ENCODE measurements around the gene NDP. TPM values are rescaled to one million over a fixed set of nuclear protein-coding genes. Genes with fewer than 3 reads are reported as not detected.

The NDP gene
- total RNA-seq, 1 experiment from 2014 or later = not detected

DNA sequence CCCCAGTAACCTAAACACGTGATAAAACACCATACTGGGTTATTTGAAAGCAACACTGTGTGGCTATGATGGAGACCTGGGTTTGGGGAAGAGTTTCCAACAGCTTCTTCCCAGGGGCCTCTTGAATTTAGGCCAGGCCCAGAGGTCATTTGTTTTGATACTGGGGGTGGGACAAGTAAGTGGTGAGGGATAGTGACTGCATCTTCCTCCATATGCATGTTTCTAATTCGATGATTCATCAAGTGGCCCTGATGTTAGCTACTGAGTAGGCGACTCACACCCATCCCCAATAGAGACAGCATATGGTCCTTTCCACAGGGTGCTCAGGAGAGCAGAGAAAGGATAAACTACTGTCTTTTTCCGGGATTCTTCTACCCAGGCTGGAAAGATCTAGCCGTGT lies 2.7 kb downstream of the NDP start:
- no peak for DNase-seq (ENCODE audit: low read depth, low spot score)
- ATAC-seq = peak; percentile 34; the same call in 1 of the 2 replicates
- Histone ChIP-seq H4K20me1 (ENCODE audit: insufficient read depth) (no peaks in the 10 kb centered on the region), H3K4me1 (ENCODE audit: control insufficient read depth in 1 of 2, insufficient read depth in 2 of 2, low read length in 2 of 2) (peaks cover 0 to 16% of the 10 kb centered on the region in 2 experiments; a peak in 2 of 4 replicates), H2AFZ (ENCODE audit: low read depth, low read length, poor library complexity, severe bottlenecking) (no peak overlapping the region), H3K4me3 (replicated peaks in 1 of 2; ENCODE audit: low read depth in 1 of 2, low read length in 2 of 2) (no peak overlapping the region), H3K79me2 (ENCODE audit: insufficient read depth, low read length) (no peaks in the 10 kb centered on the region), H3K9ac (ENCODE audit: low read length) (no peak overlapping the region), H3K4me2 (ENCODE audit: low read length) (0 out of 2 replicates have a peak overlapping the region, but pooled peaks have one; percentile 12), H3K27ac (ENCODE audit: low read depth, low read length) (no peak overlapping the region), H3K27me3 (ENCODE audit: insufficient read depth, low read length) (no peaks in the 10 kb centered on the region), H3K9me3 (ENCODE audit: control insufficient read depth in 1 of 2, insufficient read depth in 1 of 2, low read depth in 1 of 2, low read length in 2 of 2) (no peaks in the 10 kb centered on the region), H3K9me2 (ENCODE audit: insufficient read depth) (no peaks in the 10 kb centered on the region), H3K36me3 (ENCODE audit: control insufficient read depth in 1 of 2, insufficient read depth in 2 of 2, low read length in 2 of 2) (no peaks in the 10 kb centered on the region)
- intact Hi-C loops (cut with micrococcal nuclease) = no loop called here
- no peak for TF ChIP-seq REST (IDR thresholded peaks at IDR 0.05; ENCODE audit: low read depth)
- BruUV-seq (replicated peaks) = no TSS peak
- RAD21 ChIA-PET (ENCODE audit: low non-redundant PET in 1 of 2, low total read pairs in 2 of 2, uncharacterized antibody in 2 of 2, unreplicated experiment in 2 of 2) = no interaction called here
- CTCF ChIA-PET = interaction anchor here (1.4 kb wide), 1 partner anchor 12 kb away, joined by 3 read pairs; no protein-coding TSS in a partner anchor
- POLR2A ChIA-PET = no interaction called here

- ChIA-PET POLR2A (no interaction called here), RAD21 (ENCODE audit: low non-redundant PET in 1 of 2, low total read pairs in 2 of 2, uncharacterized antibody in 2 of 2, unreplicated experiment in 2 of 2) (interaction anchor here in 1 of 2 experiments (0.7 kb wide), 1 partner anchor 274 kb away, joined by 3 read pairs; no protein-coding TSS in a partner anchor), CTCF (interaction anchor here (1.4 kb wide), 1 partner anchor 12 kb away, joined by 3 read pairs; no protein-coding TSS in a partner anchor)
- DNase-seq (ENCODE audit: low read depth, low spot score) (no peak), ATAC-seq (peak; percentile 44; the same call in 1 of the 2 replicates)
- Histone ChIP-seq H3K79me2 (ENCODE audit: insufficient read depth, low read length) (no peaks in the 10 kb centered on the region), H3K9me3 (ENCODE audit: control insufficient read depth in 1 of 2, insufficient read depth in 1 of 2, low read depth in 1 of 2, low read length in 2 of 2) (no peaks in the 10 kb centered on the region), H2AFZ (ENCODE audit: low read depth, low read length, poor library complexity, severe bottlenecking) (no peak overlapping the region), H3K27ac (ENCODE audit: low read depth, low read length) (no peak overlapping the region), H3K27me3 (ENCODE audit: insufficient read depth, low read length) (no peaks in the 10 kb centered on the region), H3K4me1 (ENCODE audit: control insufficient read depth in 1 of 2, insufficient read depth in 2 of 2, low read length in 2 of 2) (peaks cover 0 to 16% of the 10 kb centered on the region in 2 experiments; a peak in 2 of 4 replicates), H3K4me3 (replicated peaks in 1 of 2; ENCODE audit: low read depth in 1 of 2, low read length in 2 of 2) (no peak overlapping the region), H4K20me1 (ENCODE audit: insufficient read depth) (no peaks in the 10 kb centered on the region), H3K36me3 (ENCODE audit: control insufficient read depth in 1 of 2, insufficient read depth in 2 of 2, low read length in 2 of 2) (no peaks in the 10 kb centered on the region), H3K9me2 (ENCODE audit: insufficient read depth) (no peaks in the 10 kb centered on the region), H3K4me2 (ENCODE audit: low read length) (peak overlapping the region; percentile 12; the same call in 1 of the 2 replicates), H3K9ac (ENCODE audit: low read length) (no peak overlapping the region)
- intact Hi-C loops (cut with micrococcal nuclease) = no loop called here
- no TSS peak for BruUV-seq (replicated peaks)
- TF ChIP-seq YY1 (IDR thresholded peaks at IDR 0.05; ENCODE audit: extremely low read depth, insufficient replicate concordance, low read depth, low read length) = no peak
- TF ChIP-seq, protein P1, sequence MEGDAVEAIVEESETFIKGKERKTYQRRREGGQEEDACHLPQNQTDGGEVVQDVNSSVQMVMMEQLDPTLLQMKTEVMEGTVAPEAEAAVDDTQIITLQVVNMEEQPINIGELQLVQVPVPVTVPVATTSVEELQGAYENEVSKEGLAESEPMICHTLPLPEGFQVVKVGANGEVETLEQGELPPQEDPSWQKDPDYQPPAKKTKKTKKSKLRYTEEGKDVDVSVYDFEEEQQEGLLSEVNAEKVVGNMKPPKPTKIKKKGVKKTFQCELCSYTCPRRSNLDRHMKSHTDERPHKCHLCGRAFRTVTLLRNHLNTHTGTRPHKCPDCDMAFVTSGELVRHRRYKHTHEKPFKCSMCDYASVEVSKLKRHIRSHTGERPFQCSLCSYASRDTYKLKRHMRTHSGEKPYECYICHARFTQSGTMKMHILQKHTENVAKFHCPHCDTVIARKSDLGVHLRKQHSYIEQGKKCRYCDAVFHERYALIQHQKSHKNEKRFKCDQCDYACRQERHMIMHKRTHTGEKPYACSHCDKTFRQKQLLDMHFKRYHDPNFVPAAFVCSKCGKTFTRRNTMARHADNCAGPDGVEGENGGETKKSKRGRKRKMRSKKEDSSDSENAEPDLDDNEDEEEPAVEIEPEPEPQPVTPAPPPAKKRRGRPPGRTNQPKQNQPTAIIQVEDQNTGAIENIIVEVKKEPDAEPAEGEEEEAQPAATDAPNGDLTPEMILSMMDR (IDR thresholded peaks at IDR 0.05 in 2 of 3, conservative IDR thresholded peaks at IDR 0.05 in 1 of 3; ENCODE audit: borderline replicate concordance in 1 of 3, insufficient read depth in 1 of 3, low read depth in 2 of 3, low read length in 2 of 3) = no peak
- TF ChIP-seq REST (IDR thresholded peaks at IDR 0.05; ENCODE audit: low read depth) = no peak
- no peak for TF ChIP-seq RAD21 (IDR thresholded peaks at IDR 0.05; ENCODE audit: low read depth)
- TF ChIP-seq EZH2phosphoT487 (IDR thresholded peaks at IDR 0.05; ENCODE audit: borderline replicate concordance) = no peak
Observed at GRCh38 chrX:43969504-43970501, 3.4 kb downstream of the NDP start.

Measured in HCT116 (cell line).